Transverse colon (tissue), 4 donors: ENCODE measurements around the gene SIX5.

ENCODE experiments used
- CTCF ChIP-seq, 5 experiments: fragments of 200-600 bp in 3 of 5; fragments of 450-650 bp in 2 of 5; sonication (generic) in 3 of 5; IDR thresholded peaks; 1 replicate in 2 of 5; 2 replicates in 3 of 5; pipeline ENCODE4 v1.5.1; 2016 to 2017; ENCODE audit warnings: antibody characterized with exemption in 5 of 5, inconsistent platforms in 3 of 5, mild to moderate bottlenecking in 2 of 5, moderate library complexity in 1 of 5
- POLR2A ChIP-seq: fragments of 450-650 bp; IDR thresholded peaks from one replicate; pipeline ENCODE4 v1.6.1; 2016; ENCODE audit warnings: antibody characterized with exemption, mild to moderate bottlenecking, moderate library complexity
- POLR2AphosphoS5 ChIP-seq, 3 donors: sonication (generic); formaldehyde crosslinking; IDR thresholded peaks; one replicate each; pipeline ENCODE4 v1.6.1; 2016; ENCODE audit warnings: antibody characterized with exemption in 3 of 3

- TF ChIP-seq POLR2A = no peak
- no peak for TF ChIP-seq POLR2AphosphoS5 (IDR thresholded peaks at IDR 0.05)
- TF ChIP-seq CTCF (IDR thresholded peaks at IDR 0.05) = no peak
These were observed 16.9 kb upstream of the SIX5 start for GRCh38 chr19:45785781-45786532.
